H9 (cell line): ENCODE measurements around the gene SEMA5A. TPM values are rescaled to one million over a fixed set of nuclear protein-coding genes. Genes with fewer than 3 reads are reported as not detected.

Experiments
- DNase-seq: peaks from one replicate; pipeline ENCODE4 v3.0.0-alpha.2; 2017
- H2AFZ ChIP-seq: one replicate; pipeline ENCODE4 v1.6.1; 2013; ENCODE audit warnings: mild to moderate bottlenecking, low read length, control low read depth, moderate library complexity
- H2AK5ac ChIP-seq: 2 replicates; pipeline ENCODE4 v1.6.1; 2013; ENCODE audit warnings: low read length, control low read depth, mixed read lengths; ENCODE audit not compliant: insufficient read length
- H2BK120ac ChIP-seq: one replicate; pipeline ENCODE4 v1.6.1; 2013; ENCODE audit warnings: low read depth, mild to moderate bottlenecking, low read length, control low read depth, inconsistent platforms; ENCODE audit not compliant: poor library complexity, severe bottlenecking
- H2BK12ac ChIP-seq: 2 replicates; pipeline ENCODE4 v1.6.1; 2013; ENCODE audit warnings: low read length, control low read depth, mixed read lengths, low read depth; ENCODE audit not compliant: insufficient read length
- H2BK15ac ChIP-seq: 2 replicates; pipeline ENCODE4 v1.6.1; 2013; ENCODE audit warnings: low read depth, low read length, control low read depth
- H2BK20ac ChIP-seq: one replicate; pipeline ENCODE4 v1.6.1; 2013; ENCODE audit warnings: low read depth, mild to moderate bottlenecking, low read length, control low read depth, inconsistent platforms; ENCODE audit not compliant: poor library complexity, severe bottlenecking
- H2BK5ac ChIP-seq: 2 replicates; pipeline ENCODE4 v1.6.1; 2013; ENCODE audit warnings: low read length, control low read depth, mixed read lengths; ENCODE audit not compliant: insufficient read length
- H3K14ac ChIP-seq: 2 replicates; pipeline ENCODE4 v1.6.1; 2013; ENCODE audit warnings: low read length, control low read depth; ENCODE audit not compliant: insufficient read depth
- H3K18ac ChIP-seq: 2 replicates; pipeline ENCODE4 v1.6.1; 2013; ENCODE audit warnings: low read depth, mild to moderate bottlenecking, mixed read lengths, low read length, control low read depth; ENCODE audit not compliant: insufficient read length
- H3K23ac ChIP-seq: 2 replicates; pipeline ENCODE4 v1.6.1; 2013; ENCODE audit warnings: low read length, control low read depth, mixed read lengths, low read depth; ENCODE audit not compliant: insufficient read length
- H3K23me2 ChIP-seq: 2 replicates; pipeline ENCODE4 v1.6.1; 2013; ENCODE audit warnings: low read depth, mild to moderate bottlenecking, mixed read lengths, low read length, control low read depth; ENCODE audit not compliant: insufficient read length, poor library complexity, severe bottlenecking
- H3K27ac ChIP-seq: 2 replicates; pipeline ENCODE4 v1.5.1; 2013; ENCODE audit warnings: low read length, control low read depth, mixed read lengths, low read depth; ENCODE audit not compliant: insufficient read length
- H3K27me3 ChIP-seq: 2 replicates; pipeline ENCODE4 v1.6.1; 2013; ENCODE audit warnings: low read length, control low read depth, inconsistent platforms; ENCODE audit not compliant: insufficient read depth
- H3K4ac ChIP-seq: 2 replicates; pipeline ENCODE4 v1.6.1; 2013; ENCODE audit warnings: low read depth, mild to moderate bottlenecking, control low read depth, inconsistent platforms, low read length, moderate library complexity
- H3K4me1 ChIP-seq: 2 replicates; pipeline ENCODE4 v1.6.1; 2013; ENCODE audit warnings: low read length, control low read depth, inconsistent platforms; ENCODE audit not compliant: insufficient read depth
- H3K4me2 ChIP-seq: 2 replicates; pipeline ENCODE4 v1.6.1; 2013; ENCODE audit warnings: low read length, control low read depth, mixed read lengths; ENCODE audit not compliant: insufficient read length, insufficient read depth
- H3K56ac ChIP-seq: 2 replicates; pipeline ENCODE4 v1.6.1; 2013; ENCODE audit warnings: low read depth, mild to moderate bottlenecking, mixed read lengths, low read length, control low read depth; ENCODE audit not compliant: insufficient read length
- H3K79me1 ChIP-seq: 2 replicates; pipeline ENCODE4 v1.6.1; 2013; ENCODE audit warnings: low read depth, mild to moderate bottlenecking, moderate library complexity, low read length, control low read depth, inconsistent platforms; ENCODE audit not compliant: insufficient read depth, poor library complexity, severe bottlenecking
- H3K79me2 ChIP-seq: 2 replicates; pipeline ENCODE4 v1.6.1; 2013; ENCODE audit warnings: low read length, control low read depth, inconsistent platforms; ENCODE audit not compliant: insufficient read depth
- H3K9ac ChIP-seq: 2 replicates; pipeline ENCODE4 v1.6.1; 2013; ENCODE audit warnings: low read length, control low read depth, mixed read lengths; ENCODE audit not compliant: insufficient read length; ENCODE audit errors: extremely low read depth
- H3K9me3 ChIP-seq: one replicate; pipeline ENCODE4 v1.6.1; 2013; ENCODE audit warnings: low read depth, low read length, inconsistent platforms; ENCODE audit not compliant: control insufficient read depth
- H3T11ph ChIP-seq: one replicate; pipeline ENCODE4 v1.6.1; 2013; ENCODE audit warnings: mild to moderate bottlenecking, low read length, control low read depth, inconsistent platforms
- H4K20me1 ChIP-seq: one replicate; pipeline ENCODE4 v1.6.1; 2013; ENCODE audit not compliant: control insufficient read depth, insufficient read length, insufficient read depth
- H4K5ac ChIP-seq: 2 replicates; pipeline ENCODE4 v1.6.1; 2013; ENCODE audit warnings: low read depth, mild to moderate bottlenecking, mixed read lengths, low read length, control low read depth; ENCODE audit not compliant: insufficient read length
- H4K8ac ChIP-seq: replicated peaks from 2 replicates; pipeline ENCODE4 v1.6.1; 2013; ENCODE audit warnings: low read length, control low read depth, mixed read lengths, low read depth; ENCODE audit not compliant: insufficient read length
- H4K91ac ChIP-seq: 2 replicates; pipeline ENCODE4 v1.6.1; 2013; ENCODE audit warnings: low read depth, mild to moderate bottlenecking, moderate library complexity, mixed read lengths, low read length, control low read depth; ENCODE audit not compliant: insufficient read length
- H3K27ac Mint-ChIP-seq, 3 experiments: 2 replicates in 2 of 3; 3 replicates in 1 of 3; pipeline ENCODE4 v1.8.0; 2020 to 2021; ENCODE audit warnings: mixed read lengths in 3 of 3, mild to moderate bottlenecking in 1 of 3, moderate library complexity in 1 of 3
- H3K27me3 Mint-ChIP-seq: 2 replicates; pipeline ENCODE4 v1.8.0; 2021; ENCODE audit warnings: low read depth, mild to moderate bottlenecking, moderate library complexity, mixed read lengths
- H3K36me3 Mint-ChIP-seq, 3 experiments: 2 replicates in 2 of 3; 3 replicates in 1 of 3; pipeline ENCODE4 v1.8.0; 2020 to 2021; ENCODE audit warnings: low read depth in 3 of 3, mixed read lengths in 3 of 3; ENCODE audit not compliant: insufficient read depth in 1 of 3
- H3K4me1 Mint-ChIP-seq, 2 experiments: 2 replicates each; pipeline ENCODE4 v1.8.0; 2020; ENCODE audit warnings: mixed read lengths in 2 of 2
- H3K4me3 Mint-ChIP-seq, 2 experiments: 2 replicates in 1 of 2; 3 replicates in 1 of 2; pipeline ENCODE4 v1.8.0; 2020 to 2021; ENCODE audit warnings: mild to moderate bottlenecking in 2 of 2, mixed read lengths in 2 of 2, moderate library complexity in 1 of 2
- H3K9me3 Mint-ChIP-seq, 2 experiments: 2 replicates in 1 of 2; 3 replicates in 1 of 2; pipeline ENCODE4 v1.8.0; 2020; ENCODE audit warnings: mild to moderate bottlenecking in 2 of 2, mixed read lengths in 2 of 2, moderate library complexity in 1 of 2
- WGBS: extraction: QIAGEN DNeasy Blood & Tissue Kit; methylation state at CpG from one replicate; pipeline ENCODE4 v1.1.7; 2013; ENCODE audit warnings: missing lambda C conversion rate, low lambda C conversion rate, mixed read lengths; ENCODE audit not compliant: insufficient read length; ENCODE audit errors: extremely low coverage; 5-methylcytosine and 5-hydroxymethylcytosine counted together
- total RNA-seq: library from RNA; stranded (reverse); gene quantifications from 2 replicates; pipeline ENCODE4 v1.2.1, GENCODE V29; 2021
- TF ChIP-seq, protein P1 (sequence below): fragments of 200-600 bp; sonication (generic); conservative IDR thresholded peaks from 3 replicates; pipeline ENCODE4 v1.8.0; 2021; ENCODE audit warnings: antibody characterized with exemption, mild to moderate bottlenecking

Gene SEMA5A
- total RNA-seq, 1 experiment from 2014 or later = 4.3 TPM

- H3K4me1 ChIP-seq = peaks cover 2% of the 10 kb centered on the region; the same call in 1 of the 2 replicates
- no peaks in the 10 kb centered on the region for H3K27me3 Mint-ChIP-seq
- H2BK15ac ChIP-seq = no peak overlapping the region
- no peaks in the 10 kb centered on the region; a peak in 1 of 7 replicates for H3K36me3 Mint-ChIP-seq
- no peaks in the 10 kb centered on the region for H3K79me1 ChIP-seq
- TF ChIP-seq, protein P1, sequence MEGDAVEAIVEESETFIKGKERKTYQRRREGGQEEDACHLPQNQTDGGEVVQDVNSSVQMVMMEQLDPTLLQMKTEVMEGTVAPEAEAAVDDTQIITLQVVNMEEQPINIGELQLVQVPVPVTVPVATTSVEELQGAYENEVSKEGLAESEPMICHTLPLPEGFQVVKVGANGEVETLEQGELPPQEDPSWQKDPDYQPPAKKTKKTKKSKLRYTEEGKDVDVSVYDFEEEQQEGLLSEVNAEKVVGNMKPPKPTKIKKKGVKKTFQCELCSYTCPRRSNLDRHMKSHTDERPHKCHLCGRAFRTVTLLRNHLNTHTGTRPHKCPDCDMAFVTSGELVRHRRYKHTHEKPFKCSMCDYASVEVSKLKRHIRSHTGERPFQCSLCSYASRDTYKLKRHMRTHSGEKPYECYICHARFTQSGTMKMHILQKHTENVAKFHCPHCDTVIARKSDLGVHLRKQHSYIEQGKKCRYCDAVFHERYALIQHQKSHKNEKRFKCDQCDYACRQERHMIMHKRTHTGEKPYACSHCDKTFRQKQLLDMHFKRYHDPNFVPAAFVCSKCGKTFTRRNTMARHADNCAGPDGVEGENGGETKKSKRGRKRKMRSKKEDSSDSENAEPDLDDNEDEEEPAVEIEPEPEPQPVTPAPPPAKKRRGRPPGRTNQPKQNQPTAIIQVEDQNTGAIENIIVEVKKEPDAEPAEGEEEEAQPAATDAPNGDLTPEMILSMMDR = no peak
- no peak overlapping the region for H4K5ac ChIP-seq
- H3K79me2 ChIP-seq = no peaks in the 10 kb centered on the region
- no peaks in the 10 kb centered on the region for H3K9me3 Mint-ChIP-seq
- peaks cover 14 to 15% of the 10 kb centered on the region in 2 experiments for H3K4me1 Mint-ChIP-seq
- no peak overlapping the region for H3K14ac ChIP-seq
- H3K27me3 ChIP-seq = no peaks in the 10 kb centered on the region
- no peak overlapping the region for H2AK5ac ChIP-seq
- H3K27ac ChIP-seq = no peak overlapping the region
- no peak overlapping the region for H3K56ac ChIP-seq
- H3K18ac ChIP-seq = no peak overlapping the region
- no peak overlapping the region for H3K4me3 Mint-ChIP-seq
- WGBS = no CpG with 5 or more reads among the region's 5 CpGs
- no peaks in the 10 kb centered on the region for H3K23me2 ChIP-seq
- H2BK5ac ChIP-seq = no peak overlapping the region
- H2BK12ac ChIP-seq = no peak overlapping the region
- H3K4me2 ChIP-seq = no peak overlapping the region
- no peak overlapping the region for H4K8ac ChIP-seq
- DNase-seq = no peak
- H2BK120ac ChIP-seq = no peak overlapping the region
- H2AFZ ChIP-seq = no peak overlapping the region
- no peak overlapping the region for H3T11ph ChIP-seq
- no peak overlapping the region for H3K9ac ChIP-seq
- H3K23ac ChIP-seq = no peak overlapping the region
- H4K91ac ChIP-seq = no peak overlapping the region
- H3K4ac ChIP-seq = no peak overlapping the region
- no peak overlapping the region for H3K27ac Mint-ChIP-seq
- H2BK20ac ChIP-seq = no peak overlapping the region
- no peaks in the 10 kb centered on the region for H4K20me1 ChIP-seq
- no peaks in the 10 kb centered on the region for H3K9me3 ChIP-seq
Measured at GRCh38 chr5:9558319-9558965, 12.6 kb upstream of the SEMA5A start.
